NCI-H128 (cell line): Measurements from ENCODE around the gene LRCH1.

Experiments
- DNase-seq: peaks from one replicate; lab custom pipeline; 2025; ENCODE audit not compliant: unreplicated experiment; lab: John Stamatoyannopoulos, UW

The LRCH1 gene

DNA sequence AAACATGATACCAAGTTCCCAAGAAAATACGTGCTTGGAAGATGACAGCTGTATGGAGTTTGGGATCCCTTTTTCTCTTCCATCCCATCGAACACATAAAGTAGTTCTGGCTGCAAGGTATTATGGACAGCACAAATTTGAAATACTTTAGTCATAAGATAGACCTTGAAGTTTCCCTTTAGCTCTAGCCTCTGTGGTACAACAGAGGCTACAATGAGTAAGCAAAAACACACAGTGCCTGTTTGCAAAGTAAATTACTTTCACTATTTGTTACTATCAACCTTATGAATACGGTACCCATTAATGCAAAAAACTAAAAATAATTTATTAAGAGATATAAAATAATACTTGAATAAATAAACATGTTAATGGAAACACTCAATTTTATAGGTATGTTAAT, 21.0 kb upstream of the LRCH1 start:
- DNase-seq: no peak

DNA sequence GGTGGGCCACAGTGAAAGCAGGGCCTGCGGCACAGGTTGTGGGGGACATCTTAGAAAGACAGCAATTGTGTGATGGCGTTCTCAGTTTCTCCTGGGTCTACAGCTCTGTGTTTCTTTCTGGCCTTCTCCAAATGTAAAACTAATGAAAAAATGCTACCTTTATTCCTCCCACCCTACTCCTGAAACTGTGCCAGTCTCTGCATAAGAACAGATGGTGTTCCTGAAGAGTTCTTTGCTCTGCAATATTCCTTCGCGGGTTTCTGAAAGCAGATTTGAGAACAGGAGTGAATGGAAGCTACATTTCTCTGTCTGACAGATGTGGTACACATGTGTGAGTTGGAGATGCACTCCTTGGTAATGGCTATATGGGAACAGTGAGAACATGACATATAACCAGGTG, 18.0 kb upstream of the LRCH1 start:
- no peak for DNase-seq

DNA sequence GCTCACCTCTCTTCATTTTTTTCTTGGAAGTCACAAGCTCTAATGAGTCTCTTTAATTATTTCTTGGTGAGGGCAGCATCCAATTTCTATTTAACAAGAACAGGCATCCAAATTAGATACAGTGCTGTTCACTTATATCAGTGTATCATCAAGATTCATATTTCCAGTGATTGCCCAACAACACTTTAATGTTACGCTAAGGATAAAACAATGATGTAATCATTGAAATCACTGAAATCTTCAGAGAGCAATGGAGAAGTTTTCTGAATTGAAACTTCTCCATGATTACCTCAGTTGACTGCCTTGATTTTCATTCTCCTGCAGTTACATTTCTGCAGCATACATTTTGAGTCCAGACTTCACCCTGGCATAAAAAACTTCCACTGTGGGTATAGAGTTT, 17.1 kb upstream of the LRCH1 start:
- DNase-seq: no peak

DNA sequence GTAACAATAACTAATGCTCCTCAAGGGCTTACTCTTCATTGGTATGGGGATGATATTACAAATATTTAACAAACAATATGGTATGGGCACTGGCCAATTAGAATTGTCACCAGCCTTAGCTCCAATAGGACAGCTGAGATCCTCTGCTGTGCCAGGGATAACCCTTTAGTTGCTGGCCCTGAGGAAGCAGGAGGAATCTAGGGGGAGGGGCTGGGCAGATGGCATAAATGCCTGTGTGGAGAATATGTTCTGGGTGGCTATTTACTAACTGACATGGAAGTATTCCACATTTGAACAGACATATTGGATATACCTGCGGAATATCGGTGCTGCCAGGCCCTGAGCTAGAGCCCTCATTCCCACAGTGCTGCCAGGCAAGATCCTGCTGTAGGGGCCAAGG, 16.6 kb upstream of the LRCH1 start:
- DNase-seq: no peak

DNA sequence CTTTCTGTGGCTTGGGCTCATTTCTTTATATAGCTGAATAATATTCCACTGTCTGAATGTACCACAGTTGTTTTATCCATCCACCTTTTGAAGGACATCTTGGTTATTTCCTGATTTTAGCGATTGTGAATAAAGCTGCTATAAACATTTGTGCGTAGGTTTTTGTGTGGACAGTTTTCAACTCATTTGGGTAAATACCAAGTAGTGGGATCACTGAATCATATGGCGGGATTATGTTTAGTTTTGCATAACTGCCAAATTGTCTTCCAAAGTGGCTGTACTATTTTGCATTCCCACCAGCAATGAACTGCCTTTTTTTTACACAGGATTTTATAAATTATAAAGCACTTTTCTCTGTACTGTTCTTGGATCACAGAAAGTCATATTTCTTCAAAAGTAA, 13.7 kb upstream of the LRCH1 start:
- no peak for DNase-seq

DNA sequence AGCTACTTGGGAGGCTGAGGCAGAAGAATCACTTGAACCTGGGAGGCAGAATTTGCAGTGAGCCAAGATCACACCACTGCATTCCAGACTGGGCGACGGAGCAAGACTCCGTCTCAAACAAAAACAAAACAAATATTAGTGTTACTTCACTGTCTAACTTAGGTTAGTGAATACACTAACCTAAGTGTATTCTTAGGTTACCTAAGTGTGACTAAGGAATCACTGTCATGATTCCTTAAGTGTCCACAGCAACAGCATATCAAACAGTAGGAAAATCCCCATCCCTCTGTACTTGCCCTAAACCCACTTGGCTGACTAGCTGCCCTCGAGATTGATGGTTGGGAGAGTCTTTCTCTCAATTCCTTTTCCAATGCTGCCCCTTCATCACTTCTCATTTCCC, 11.8 kb upstream of the LRCH1 start:
- no peak for DNase-seq

DNA sequence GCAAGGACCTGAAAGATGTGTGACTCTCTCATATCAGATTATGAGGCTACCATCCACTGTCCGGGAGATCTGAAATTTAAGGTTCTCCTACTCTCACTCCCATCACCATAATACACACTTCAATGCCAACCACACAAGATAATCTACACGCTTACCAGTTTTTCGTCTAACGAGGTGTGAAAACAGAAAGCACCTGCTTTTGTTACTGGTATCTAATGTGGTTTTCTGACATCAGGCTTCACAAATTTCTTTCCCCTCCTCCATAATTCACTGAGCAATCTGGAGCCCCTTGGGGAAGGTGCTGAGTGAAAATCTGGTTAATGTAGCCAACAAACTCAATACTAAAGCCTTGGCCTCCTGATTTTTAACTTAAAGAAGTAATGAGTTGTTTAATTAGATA, 10.1 kb upstream of the LRCH1 start:
- DNase-seq: no peak

DNA sequence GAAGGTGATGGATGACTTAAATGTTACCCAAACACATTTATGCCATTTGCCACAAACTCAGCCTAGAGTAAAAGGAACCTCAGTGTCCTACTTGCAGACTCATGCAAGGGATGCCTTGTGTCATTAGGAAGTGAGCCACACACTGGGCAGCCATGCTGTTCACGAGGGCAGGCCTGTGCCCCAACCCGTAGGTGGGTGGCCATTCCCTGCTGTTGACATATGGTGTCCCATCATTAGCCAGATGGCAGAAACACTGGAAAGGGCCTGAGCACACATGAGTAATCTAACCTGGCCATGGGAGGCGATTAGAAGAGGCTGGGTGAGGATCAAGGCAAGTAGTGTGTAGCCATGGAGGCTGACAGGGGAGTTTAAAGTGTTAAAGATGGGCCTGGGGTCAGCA, 9.7 kb upstream of the LRCH1 start:
- DNase-seq: no peak

DNA sequence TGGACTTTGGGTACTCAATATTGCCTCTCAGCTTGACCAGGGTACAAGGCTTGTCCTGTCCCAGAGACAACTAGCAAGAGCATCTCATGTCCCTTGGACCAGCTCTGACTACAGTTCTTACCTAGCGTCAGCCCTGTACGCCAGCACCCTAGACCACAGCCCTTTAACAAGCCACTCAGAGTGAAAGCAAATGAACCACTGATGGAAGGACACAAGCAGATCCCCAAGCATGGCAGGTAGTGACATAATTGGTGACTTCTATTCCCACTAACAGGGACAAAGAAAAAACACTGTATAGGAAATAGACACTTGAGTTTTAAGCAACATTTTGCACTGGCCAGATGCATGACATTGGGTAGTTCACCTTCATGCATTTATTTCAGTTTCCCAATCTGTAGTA, 8.8 kb upstream of the LRCH1 start:
- no peak for DNase-seq

DNA sequence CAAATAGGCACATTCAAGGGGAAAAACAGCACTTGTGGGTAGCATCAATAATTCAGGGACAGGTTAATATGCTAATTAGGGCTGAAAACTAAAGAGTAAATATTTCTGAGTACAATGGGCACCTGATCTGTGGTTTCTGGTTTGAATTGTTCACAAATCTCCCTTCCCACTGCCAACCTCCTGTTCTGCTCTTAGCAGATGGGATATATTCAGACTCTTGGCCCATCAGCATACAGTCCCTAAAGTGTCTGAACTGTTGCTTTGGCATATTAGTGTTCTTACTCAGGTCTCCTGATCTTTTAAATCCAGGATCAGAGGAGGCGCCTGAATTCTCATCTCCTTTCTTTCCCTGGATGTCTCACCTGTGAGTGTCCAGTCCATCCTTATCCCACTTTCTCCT, 8.2 kb upstream of the LRCH1 start:
- DNase-seq: no peak

DNA sequence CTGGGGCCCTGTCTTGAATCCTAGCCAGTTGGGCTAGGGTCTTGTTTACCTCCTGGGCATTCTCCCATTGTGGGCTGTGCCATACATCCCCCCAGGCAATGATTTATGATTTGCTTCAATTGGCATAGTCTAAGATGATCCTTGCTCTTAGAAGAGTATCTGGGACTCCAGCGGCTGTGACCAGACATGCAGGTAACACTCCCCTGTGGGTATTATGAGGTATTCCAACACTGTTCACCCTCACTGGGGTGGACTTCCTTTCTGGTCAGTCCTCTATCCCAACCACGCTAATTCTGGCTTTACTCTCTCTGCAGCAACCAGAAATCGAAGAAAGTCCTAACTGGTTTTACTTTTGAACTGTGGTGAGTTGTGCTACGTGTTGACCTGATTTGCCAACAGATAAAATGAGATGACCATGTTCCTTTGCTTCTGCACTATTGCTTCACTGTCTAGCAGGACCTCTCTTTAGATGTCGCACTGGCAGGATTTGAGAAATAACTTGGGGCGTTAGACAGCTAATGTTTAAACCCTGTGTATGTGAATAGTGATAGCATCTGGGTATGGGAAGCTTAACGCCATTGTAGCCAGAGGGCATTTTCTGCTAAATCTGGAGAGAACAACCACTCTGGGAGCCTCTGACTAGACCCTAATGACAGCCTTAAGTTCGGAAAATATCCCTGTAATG, 6.7 kb upstream of the LRCH1 start:
- no peak for DNase-seq

DNA sequence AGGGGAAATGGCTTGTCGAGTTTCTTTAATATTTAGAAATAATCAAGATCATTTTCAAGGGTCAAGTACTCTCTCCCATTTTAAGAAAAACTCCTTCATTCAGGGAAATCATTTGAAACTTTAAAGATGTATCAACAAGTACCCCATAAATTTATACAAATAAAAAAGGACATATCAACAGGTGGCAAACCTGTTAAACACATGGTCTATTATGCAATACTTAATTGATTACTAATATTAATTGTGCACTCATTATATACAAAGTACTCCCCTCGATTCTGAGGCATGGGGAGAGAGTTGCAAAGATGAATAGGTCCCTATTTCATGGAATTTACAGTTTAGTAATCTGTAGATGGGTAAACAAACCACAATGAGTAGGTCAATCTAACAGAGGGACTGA, 2.1 kb upstream of the LRCH1 start:
- no peak for DNase-seq

DNA sequence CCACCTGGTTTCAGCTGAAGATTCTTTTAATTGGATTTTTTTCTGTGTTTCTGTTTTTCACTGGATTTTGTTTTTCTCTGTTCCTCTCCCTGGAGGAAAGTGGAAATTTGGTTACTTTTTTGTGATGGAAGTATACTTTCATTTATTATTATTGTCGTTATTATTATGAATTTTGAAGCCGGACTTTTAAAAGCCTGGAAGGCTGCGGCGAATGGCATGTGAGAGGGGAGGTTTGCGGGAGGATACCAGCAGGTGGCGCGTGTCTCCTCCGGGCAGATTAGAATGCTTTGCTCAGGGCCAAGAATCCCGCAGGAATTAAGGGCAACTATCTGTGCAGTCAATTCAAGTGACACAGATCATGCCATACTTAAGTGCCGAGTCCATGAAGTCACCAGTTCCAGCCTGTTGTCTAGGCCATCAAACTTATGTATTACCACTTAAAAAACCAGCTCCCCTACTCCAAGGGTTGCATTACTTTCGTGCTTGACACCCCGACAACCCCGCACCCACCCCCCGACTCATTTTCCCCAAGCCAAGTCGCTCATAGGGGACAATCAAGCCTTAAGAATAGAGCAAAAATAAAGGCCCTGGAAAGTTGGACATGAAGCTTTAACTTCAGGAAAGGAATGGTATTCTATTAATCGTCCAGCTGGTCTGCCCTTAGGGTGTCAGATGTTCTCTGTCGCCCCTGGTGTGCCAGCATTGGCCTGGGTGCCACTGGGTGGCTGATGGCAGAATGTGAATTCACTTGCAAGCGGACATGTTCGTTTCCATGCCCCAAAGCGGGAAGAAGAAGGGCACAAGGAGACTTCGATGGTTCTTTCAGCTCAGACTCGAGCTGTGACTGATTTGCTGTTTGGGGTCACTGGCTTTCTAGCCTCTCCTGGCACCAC, 1.3 kb upstream of the LRCH1 start:
- DNase-seq: peak; percentile 34

DNA sequence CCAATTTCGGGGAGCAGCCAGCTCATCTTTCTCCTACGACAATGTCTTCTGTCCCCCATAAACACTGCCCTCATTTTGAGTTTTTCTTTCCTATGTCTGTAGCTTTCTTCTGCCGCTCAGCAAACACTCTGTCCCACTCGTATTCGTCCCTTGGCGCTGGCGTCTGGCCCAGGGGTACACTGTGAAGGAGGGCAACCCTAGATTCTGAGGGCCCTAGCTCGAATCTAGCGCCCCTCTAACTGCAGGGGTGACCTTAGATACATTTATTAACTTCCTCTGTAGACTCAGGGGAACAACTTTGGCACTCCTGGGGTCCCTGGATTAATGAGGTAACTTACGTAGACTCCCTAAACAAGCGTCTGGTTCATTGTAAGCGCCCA, 677 bp upstream of the LRCH1 start:
- DNase-seq: no peak

DNA sequence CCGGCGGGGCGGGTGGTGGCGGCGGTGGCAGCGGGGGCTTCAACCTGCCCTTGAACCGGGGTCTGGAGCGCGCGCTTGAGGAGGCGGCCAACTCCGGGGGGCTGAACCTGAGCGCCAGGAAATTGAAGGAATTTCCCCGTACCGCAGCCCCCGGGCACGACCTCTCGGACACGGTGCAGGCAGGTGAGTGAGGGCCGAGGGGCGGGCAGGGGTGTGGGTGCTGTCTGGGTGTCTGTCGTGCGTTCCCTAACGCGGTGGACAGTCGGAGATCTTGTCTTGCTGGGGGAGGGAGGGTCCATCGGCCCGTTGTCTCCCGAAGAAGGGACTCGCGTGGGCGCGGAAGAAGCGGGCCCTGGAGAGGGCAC, 533 bp downstream of the LRCH1 start:
- no peak for DNase-seq

DNA sequence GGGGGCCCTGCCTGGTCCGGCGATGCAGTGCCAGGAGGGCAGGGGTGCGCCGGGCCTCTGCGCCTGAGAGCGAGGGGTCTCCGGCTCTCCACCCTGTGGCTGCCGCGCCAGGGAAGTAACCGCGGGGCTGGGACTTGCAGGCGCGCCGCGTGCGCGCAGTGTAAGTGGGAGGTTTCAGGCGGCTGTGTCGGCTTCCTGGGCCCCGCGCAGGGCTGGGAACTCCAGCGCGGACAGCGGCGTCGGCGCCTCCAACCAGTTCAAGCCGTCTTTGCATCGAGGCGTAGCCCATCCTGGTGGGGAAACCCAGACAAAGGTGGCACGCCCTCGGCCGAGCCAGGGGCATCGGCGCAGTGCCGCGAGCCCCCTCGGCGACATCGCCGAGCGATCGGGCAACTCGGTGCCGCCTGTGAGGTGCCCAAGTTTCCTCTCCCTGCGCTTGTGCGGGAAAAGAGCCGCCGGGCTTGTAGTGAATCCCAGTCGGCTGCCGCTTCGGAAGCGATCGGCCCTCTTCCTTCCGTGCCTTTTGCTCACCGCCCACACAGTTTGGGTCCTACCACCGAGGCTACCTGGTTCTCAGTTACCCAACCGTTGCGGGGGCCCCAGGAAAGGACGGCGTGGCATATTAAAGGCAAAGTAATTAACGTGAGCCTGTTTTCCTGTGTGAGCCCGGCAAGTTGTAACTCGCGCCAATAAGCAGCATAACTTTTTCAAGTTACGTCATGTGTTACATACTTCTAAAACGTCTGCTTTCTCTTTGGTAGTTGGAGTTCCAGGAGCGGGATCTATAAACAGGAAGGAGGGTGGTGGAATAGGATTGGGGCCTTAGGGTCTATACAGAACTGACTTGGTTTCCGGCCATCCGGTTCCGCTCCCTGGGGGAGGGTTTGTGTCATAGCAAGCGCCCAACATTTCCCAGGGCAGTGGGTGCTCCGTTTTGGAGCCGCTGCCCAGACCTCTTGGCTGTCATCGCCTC, 1.2 kb downstream of the LRCH1 start:
- no peak for DNase-seq

DNA sequence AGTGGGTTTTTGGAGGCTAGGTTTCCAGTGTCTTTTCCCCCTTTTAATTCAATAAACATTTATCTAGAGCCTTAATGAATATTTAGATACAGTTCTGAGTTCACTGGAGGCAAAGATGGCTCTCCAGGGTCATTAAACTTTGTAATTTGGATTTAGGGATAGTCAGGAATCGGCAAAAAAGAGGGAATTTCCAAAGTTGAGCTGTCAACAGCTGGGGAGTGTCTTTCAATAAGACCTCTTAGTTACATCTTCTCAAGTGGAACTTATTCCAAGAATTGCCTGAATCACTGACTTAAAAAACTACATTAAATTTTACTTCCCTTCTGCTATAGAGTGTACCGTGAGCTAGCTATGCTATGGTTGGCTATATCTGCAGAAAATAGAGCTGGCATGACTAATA, 2.0 kb downstream of the LRCH1 start:
- DNase-seq: no peak

DNA sequence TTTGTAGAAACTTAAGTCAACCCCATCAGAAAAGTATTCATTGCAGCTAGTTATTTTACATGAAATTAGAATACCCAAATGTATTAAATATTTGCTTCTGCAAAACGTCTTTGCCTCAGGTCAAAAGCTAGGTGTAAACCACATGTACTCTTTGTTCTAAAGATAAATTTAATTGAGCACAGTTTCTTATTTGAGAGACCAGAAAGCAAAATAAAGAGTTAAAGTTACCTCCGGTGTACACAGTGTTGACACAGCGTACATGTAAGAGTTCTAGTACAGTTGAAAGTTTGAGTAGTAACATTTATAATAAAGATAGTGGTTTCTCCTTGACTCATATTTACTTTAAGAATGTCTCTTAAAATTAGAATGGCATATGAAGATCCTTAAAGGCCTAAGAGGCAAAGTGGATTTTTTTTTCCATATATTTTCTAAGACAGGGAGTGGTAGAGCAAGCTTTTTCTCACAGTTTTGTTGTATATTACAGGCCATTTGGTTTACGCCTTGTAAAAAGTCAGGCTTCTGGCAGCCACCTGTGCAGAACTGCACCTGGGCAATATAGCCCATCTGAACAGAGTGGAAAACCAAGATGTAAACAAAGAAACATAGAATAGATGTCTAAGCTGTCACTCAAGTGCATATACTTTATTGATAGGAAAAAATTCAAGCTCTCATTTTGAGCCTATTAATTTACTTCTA, 2.9 kb downstream of the LRCH1 start:
- no peak for DNase-seq

DNA sequence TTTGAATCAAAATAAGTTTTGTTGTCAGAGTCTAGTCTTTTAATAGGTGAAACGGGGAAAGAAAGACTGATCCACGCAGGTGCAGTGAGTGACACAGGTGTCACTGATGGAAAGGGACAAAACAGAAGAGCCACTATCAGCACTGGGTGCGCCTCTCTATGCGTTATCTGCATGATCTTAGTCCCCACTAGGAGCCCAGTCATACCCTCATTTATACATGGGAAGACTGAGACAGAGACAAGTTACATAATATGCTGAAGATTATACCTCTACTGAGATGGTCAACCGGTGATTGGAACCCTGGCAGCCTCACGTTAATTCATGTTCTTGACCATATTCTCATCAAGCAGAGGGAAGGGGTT, 3.4 kb downstream of the LRCH1 start:
- no peak for DNase-seq

DNA sequence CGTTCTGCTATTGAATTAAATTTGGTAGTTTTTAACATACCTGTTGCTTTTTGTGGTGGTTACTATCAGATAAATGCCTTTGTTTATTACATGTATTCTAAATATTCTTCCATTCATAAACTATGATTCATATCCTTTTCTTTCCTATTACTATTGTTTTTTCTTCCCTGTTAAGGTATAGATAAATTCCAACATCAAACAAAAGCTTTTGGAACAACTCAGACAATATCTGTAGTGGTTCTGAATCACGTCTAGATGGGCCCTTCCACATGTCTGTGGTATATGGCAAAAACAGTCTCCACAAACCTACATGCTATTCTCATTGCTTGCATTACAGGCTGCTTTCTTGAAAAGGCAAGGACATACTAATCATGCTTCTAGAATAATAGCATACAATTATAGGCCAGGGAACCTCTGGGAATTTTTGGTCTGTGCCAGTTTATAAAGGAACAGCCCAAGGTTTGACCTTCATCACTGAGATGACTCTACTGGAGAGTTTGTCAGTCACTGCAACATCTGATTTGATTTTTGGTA, 6.4 kb downstream of the LRCH1 start:
- DNase-seq: no peak

DNA sequence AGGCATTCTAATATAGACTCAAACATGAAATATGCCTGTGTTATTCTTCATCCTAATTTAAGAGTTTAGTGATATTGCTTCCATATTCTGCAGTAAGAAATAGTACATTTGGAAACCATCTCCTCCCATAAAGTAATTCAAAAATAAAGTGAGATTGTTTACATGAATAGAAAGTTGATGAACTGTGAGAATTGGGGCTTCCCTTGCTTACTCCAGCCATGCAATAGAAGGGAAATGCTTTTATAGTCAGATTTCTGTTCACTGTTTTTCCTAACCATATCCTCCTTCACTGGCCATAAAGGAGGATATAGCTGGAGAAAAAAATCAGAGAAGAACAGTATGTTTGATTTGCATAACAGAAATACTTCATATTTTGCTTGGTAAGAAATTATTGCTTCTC, 7.8 kb downstream of the LRCH1 start:
- DNase-seq: no peak
